HG03460 (cell line): ENCODE data around the gene JKAMP.
A peak's percentile ranks its signal among the peaks of the same experiment; 100 is the strongest.
"Not testable (repeated sequence)": the region's sequence is repeated elsewhere in the genome, so short reads cannot be mapped to it uniquely, and the experiment has no call there.

Experiments
- ATAC-seq: cut with Tn5 transposase; IDR thresholded peaks from one replicate; pipeline ENCODE4 v1.9.1; 2021; ENCODE audit not compliant: unreplicated experiment

The JKAMP gene

GRCh38 chr14:59483819-59484638 is at the start of gene JKAMP, which contains the start of gene L3HYPDH:
Gene JKAMP (plus strand): TSS chr14:59484517. CDS start chr14:59484590, 73 bp downstream.
Gene L3HYPDH (minus strand): TSS chr14:59484408. CDS start chr14:59484316, 92 bp downstream.
- peak; percentile 87 for ATAC-seq

GRCh38 chr14:59435101-59435500 is 49.2 kb upstream of the JKAMP start:
- no peak for ATAC-seq

- ATAC-seq: no peak
Measured at GRCh38 chr14:59435987-59436386, 48.3 kb upstream of the JKAMP start.

GRCh38 chr14:59438195-59438647 is 46.1 kb upstream of the JKAMP start:
- ATAC-seq: no peak

GRCh38 chr14:59439256-59439965 is 44.9 kb upstream of the JKAMP start:
- ATAC-seq: no peak

- not testable (repeated sequence) for ATAC-seq
Measured at GRCh38 chr14:59448673-59449072, 35.6 kb upstream of the JKAMP start.

GRCh38 chr14:59450716-59451115 is 33.6 kb upstream of the JKAMP start:
- no peak for ATAC-seq

GRCh38 chr14:59451849-59452248 is 32.5 kb upstream of the JKAMP start:
- ATAC-seq: no peak

- no peak for ATAC-seq
Measured at GRCh38 chr14:59454139-59454538, 30.2 kb upstream of the JKAMP start.

GRCh38 chr14:59455411-59455810 is 28.9 kb upstream of the JKAMP start:
- no peak for ATAC-seq

GRCh38 chr14:59458486-59458885 is 25.8 kb upstream of the JKAMP start:
- no peak for ATAC-seq

- no peak for ATAC-seq
Measured at GRCh38 chr14:59460378-59460777, 23.9 kb upstream of the JKAMP start.

- ATAC-seq: no peak
Measured at GRCh38 chr14:59461891-59462290, 22.4 kb upstream of the JKAMP start.

GRCh38 chr14:59463787-59464485 is 20.4 kb upstream of the JKAMP start:
- ATAC-seq: peak; percentile 39

- peak; percentile 54 for ATAC-seq
Measured at GRCh38 chr14:59464486-59465315, 19.6 kb upstream of the JKAMP start.

- peak; percentile 30 for ATAC-seq
Measured at GRCh38 chr14:59465316-59466135, 18.8 kb upstream of the JKAMP start, which contains the start of gene GPR135. Gene GPR135 (minus strand): TSS chr14:59465380. CDS start chr14:59465226, 154 bp downstream.

GRCh38 chr14:59474172-59474571 is 10.1 kb upstream of the JKAMP start:
- ATAC-seq: no peak

GRCh38 chr14:59475709-59476108 is 8.6 kb upstream of the JKAMP start:
- ATAC-seq: no peak

- no peak for ATAC-seq
Measured at GRCh38 chr14:59478540-59478939, 5.8 kb upstream of the JKAMP start.

- no peak for ATAC-seq
Measured at GRCh38 chr14:59480166-59480565, 4.2 kb upstream of the JKAMP start.
